ENCODE results near the gene LMAN1L. TPM values are rescaled to one million over a fixed set of nuclear protein-coding genes. Genes with fewer than 3 reads are reported as not detected.
A peak's percentile ranks its signal among the peaks of the same experiment; 100 is the strongest.
"Not testable (repeated sequence)": the region's sequence is repeated elsewhere in the genome, so short reads cannot be mapped to it uniquely, and the experiment has no call there.

LMAN1L gene
- total RNA-seq, 1 experiment from 2014 or later = not detected

- peak; percentile 28 for DNase-seq (ENCODE audit: low spot score)
Measured at GRCh38 chr15:74782259-74783071, 30.2 kb upstream of the LMAN1L start.

DNA sequence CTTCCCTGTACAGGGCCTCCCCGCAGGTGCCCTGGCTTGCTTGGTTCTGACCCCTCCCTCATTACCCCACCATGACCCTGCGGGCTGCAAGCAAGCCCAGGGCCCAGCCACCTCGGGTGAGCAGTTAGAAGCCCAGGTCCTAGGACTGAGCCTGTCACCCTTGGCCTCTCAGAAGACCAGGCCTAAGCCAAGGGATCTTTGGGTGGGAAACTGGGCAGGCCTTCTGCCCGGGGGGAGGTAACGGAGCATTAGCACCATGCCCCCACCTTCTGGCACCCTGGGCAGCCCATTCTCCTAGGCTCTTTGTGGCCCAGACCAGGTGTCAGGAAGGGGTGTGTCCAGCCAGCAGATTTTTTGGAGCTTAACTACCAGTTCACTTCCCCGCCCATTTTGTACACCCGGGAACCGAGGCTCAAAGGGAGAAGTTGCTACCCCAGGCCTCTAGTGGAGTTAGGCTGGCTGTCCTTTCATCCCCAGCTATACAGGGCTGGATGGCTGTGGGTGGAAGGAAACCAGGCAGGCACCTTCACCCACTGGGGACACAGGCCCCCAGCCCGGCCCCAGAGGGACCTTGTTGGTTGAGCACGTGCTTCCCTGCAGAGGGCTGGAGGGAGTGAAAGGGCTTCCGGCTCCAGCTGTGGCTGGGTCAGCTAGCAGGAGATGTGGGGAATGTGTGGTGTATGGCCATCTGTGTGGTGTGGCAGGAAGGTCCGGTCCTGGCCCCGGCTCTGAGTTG is 29.4 kb upstream of the LMAN1L start:
- DNase-seq (ENCODE audit: low spot score) = peak; percentile 55

DNA sequence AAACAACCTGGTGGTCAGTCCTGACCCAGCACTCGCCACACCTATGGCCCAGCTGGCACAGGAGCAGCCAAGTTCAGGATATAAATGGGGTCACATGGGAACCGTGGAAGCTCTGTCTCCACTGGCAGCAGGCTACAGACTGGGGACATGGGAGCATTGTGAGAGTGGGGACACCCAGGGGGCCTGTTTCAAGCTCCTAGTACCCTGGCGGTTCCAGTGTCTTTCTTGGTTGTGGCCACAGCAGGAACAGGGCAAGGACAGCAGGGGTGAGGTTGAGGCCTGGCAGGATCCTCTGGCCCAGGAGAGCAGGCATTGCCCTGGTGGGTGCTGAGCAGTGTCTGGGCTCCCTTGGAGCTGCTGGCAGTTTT is 28.8 kb upstream of the LMAN1L start:
- DNase-seq (ENCODE audit: low spot score) = no peak

GRCh38 chr15:74784426-74785193 is 28.0 kb upstream of the LMAN1L start:
- no peak for DNase-seq (ENCODE audit: low spot score)

DNA sequence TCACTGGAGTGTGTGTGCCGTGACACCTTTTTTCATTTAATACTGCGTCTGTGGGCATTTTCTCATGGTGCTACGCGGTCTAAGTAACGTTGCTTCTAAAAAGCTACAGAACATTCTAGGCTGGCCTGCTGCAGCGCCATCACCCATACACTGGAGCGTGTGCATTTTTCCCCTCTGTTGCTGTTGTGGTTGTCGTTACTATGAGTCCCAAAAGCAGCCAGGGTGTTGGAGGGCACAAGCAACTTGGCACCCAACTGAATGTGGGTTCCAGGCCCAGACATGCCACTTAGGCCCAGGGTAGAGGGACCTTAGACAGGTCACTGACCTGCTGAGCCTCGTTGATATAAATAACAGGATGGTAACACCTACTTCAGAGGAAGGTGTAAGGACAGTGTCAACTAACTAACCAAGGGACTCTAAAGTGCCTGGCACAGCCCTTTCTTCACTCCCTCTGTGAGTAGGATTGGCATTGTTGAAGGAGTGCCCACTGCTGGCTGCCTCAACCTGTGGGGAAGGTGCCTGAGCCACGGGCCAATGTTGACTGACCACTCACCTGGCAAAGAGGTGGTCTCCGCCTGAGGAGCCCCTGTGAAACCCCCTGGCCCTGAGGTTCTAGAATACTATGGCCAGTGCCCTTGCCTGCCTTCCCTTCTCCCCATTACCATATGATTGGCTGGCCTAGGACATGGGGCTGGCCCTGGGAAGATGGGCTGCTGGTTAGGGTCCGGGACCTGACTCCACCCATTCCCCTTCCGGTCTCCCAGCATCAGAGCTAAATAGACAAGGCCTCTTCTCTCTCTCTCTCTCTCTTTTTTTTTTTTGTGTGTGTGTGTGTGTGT is 27.2 kb upstream of the LMAN1L start:
- no peak for DNase-seq (ENCODE audit: low spot score)

DNA sequence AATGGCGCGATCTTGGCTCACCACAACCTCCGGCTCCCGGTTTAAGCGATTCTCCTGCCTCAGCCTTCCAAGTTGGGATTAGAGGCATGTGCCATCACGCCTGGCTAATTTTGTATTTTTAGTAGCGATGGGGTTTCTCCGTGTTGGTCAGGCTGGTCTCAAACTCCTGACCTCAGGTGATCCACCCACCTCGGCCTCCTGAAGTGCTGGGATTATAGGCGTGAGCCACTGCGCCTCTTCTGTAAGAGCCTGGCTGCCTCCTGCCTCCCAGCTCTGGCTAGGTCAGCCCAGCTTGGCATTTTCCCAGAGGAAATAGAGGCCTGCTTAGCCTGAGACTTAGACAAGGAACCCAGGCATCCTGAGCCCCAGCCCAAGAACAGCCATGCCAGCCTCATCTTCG is 26.6 kb upstream of the LMAN1L start:
- not testable (repeated sequence) for DNase-seq (ENCODE audit: low spot score)

GRCh38 chr15:74786551-74787165 is 26.0 kb upstream of the LMAN1L start:
- DNase-seq (ENCODE audit: low spot score) = no peak

GRCh38 chr15:74787251-74788041 is 25.2 kb upstream of the LMAN1L start:
- DNase-seq (ENCODE audit: low spot score) = peak; percentile 80

GRCh38 chr15:74788042-74788682 is 24.5 kb upstream of the LMAN1L start:
- DNase-seq (ENCODE audit: low spot score) = no peak

GRCh38 chr15:74788683-74789151 is 23.9 kb upstream of the LMAN1L start:
- no peak for DNase-seq (ENCODE audit: low spot score)

GRCh38 chr15:74789171-74789631 is 23.4 kb upstream of the LMAN1L start:
- DNase-seq (ENCODE audit: low spot score) = peak; percentile 78

DNA sequence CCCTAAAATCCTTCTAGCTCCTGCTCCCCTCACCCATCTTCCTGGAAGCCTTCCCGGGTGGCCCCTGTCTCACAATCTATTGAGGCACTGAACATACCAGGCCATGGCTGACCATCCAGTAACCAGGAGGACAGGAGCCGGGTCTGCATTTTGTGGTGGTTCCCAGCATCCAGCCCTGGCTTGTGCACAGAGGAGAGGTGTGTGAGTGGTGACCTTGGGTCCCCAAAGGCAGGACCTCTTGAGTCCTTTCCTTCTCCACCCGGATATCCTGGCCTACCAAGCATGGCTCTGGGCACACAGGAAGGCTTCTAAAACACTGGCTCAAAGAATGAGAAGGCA is 22.9 kb upstream of the LMAN1L start:
- no peak for DNase-seq (ENCODE audit: low spot score)

- DNase-seq (ENCODE audit: low spot score) = no peak
Measured at GRCh38 chr15:74790080-74790916, 22.3 kb upstream of the LMAN1L start.

DNA sequence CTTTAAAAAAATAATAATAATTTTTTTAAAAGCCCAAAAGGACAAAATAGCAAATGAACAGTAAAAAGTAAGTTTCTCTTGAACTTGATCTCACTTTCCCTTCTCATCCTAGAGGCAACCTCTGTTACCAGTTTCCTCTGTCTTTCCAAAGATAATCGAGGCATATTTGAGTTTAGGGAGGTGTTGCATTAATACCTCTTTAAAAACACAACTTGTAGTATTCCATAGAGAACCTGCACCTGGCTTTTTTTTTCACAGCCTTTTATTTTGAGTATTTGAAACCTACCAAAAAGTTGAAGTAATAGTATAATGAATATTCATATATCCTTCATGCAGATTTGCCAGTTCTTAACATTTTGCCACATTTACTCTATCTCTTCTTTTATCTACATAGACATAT is 21.6 kb upstream of the LMAN1L start:
- DNase-seq (ENCODE audit: low spot score) = no peak

- no peak for DNase-seq (ENCODE audit: low spot score)
Measured at GRCh38 chr15:74791667-74792066, 21.0 kb upstream of the LMAN1L start.

GRCh38 chr15:74792227-74793016 is 20.2 kb upstream of the LMAN1L start:
- no peak for DNase-seq (ENCODE audit: low spot score)

DNA sequence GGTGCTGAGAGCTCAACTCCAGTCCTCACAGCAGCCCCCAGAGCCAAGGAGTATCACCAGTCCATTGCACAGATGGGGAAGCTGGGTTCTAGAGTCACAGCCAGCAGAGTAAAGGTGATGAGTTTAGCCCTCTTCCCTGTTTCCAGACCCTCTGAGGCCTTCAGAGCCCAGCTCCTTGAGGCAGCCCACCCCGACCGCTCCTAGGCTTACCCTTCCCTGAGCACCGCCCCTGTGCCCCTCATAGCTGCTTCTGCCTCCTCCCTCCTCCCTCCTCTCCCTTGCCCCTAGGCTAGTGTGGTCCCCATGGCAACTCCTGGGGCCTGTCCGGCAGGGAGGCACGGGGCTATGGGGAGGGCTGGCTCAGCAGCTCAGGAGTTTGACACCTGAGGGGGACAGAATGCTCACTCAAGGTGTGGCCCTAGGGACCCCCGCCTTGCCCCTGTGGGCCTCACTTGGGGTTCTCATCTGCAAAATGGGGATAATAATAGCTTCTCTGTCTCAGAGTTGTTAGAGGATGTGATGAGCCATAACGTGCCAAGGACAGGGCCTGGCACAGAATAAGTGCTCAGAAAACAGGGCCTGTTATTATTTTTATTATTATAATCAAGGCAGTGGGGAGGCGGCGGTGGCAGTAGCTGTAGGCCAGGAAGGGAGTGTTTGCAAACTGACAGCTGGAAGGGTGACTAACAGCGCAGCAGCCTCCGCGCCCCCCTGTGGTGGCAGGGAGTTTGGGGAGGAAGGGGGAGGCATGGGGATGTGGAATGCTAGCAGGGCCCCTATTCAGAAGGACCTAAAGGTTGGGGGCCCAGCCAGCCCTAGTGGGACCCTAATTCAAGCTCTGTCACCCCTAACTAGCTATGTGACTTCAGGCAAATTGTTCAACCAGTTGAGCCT is 19.3 kb upstream of the LMAN1L start:
- no peak for DNase-seq (ENCODE audit: low spot score)

Data from HT-29 (cell line).